SU-DHL-6 (cell line): ENCODE data around the gene ANKS1B.

Source experiments
- H2AFZ ChIP-seq: fragments of 200-600 bp; sonication (generic); 2 replicates; pipeline ENCODE4 v1.6.1; 2014; ENCODE audit warnings: low read depth, mild to moderate bottlenecking, moderate library complexity, mixed read lengths, antibody characterized with exemption, low read length; ENCODE audit not compliant: severe bottlenecking
- H3F3A ChIP-seq: fragments of 200-600 bp; shearing (Covaris generic); 2 replicates; pipeline ENCODE4 v1.6.0; 2016; ENCODE audit warnings: antibody characterized with exemption, mild to moderate bottlenecking; ENCODE audit not compliant: insufficient read depth
- H3K27ac ChIP-seq: fragments of 200-600 bp; sonication (generic); 2 replicates; pipeline ENCODE4 v1.5.1; 2016; ENCODE audit warnings: low read depth, mild to moderate bottlenecking, low read length, moderate library complexity, mixed read lengths
- H3K27me3 ChIP-seq: fragments of 200-600 bp; sonication (generic), shearing (Covaris generic); 2 replicates; pipeline ENCODE4 v1.6.0; 2014; ENCODE audit warnings: mild to moderate bottlenecking, low read length
- H3K36me3 ChIP-seq: fragments of 200-600 bp; sonication (generic); 2 replicates; pipeline ENCODE4 v1.6.1; 2014; ENCODE audit warnings: mild to moderate bottlenecking, low read length, mixed read lengths
- H3K4me2 ChIP-seq: fragments of 300-600, 200-600 bp; shearing (Covaris generic), sonication (generic); 2 replicates; pipeline ENCODE4 v1.6.0; 2014; ENCODE audit warnings: low read length, low read depth, mild to moderate bottlenecking; ENCODE audit not compliant: poor library complexity, severe bottlenecking
- H3K4me3 ChIP-seq: fragments of 200-600 bp; sonication (generic); 2 replicates; pipeline ENCODE4 v1.5.1; 2014; ENCODE audit warnings: antibody characterized with exemption, low read length, mild to moderate bottlenecking, mixed read lengths; ENCODE audit not compliant: insufficient read depth, poor library complexity, severe bottlenecking
- H3K79me2 ChIP-seq: fragments of 200-600 bp; sonication (generic); 2 replicates; pipeline ENCODE4 v1.6.1; 2014; ENCODE audit warnings: mild to moderate bottlenecking, low read length, moderate library complexity; ENCODE audit not compliant: insufficient read depth
- H3K9ac ChIP-seq: fragments of 200-600 bp; sonication (generic); 2 replicates; pipeline ENCODE4 v1.7.0; 2014; ENCODE audit warnings: mild to moderate bottlenecking, low read length
- H3K9me2 ChIP-seq: fragments of 200-600 bp; sonication (generic); replicated peaks from 2 replicates; pipeline ENCODE4 v1.6.1; 2014; ENCODE audit warnings: low read length; ENCODE audit not compliant: insufficient read depth
- H3K9me3 ChIP-seq: fragments of 200-600 bp; sonication (generic); 2 replicates; pipeline ENCODE4 v1.6.1; 2014; ENCODE audit warnings: low read length, mixed read lengths; ENCODE audit not compliant: insufficient read depth
- H4K20me1 ChIP-seq: fragments of 200-600 bp; sonication (generic); 2 replicates; pipeline ENCODE4 v1.6.1; 2014; ENCODE audit warnings: low read depth, mild to moderate bottlenecking, antibody characterized with exemption, low read length, moderate library complexity, mixed read lengths
- EZH2phosphoT487 ChIP-seq: fragments of 200-600 bp; sonication (generic), shearing (Covaris generic); conservative IDR thresholded peaks from 2 replicates; pipeline ENCODE4 v1.6.1; 2018; ENCODE audit warnings: mild to moderate bottlenecking, antibody characterized with exemption, low read length, moderate library complexity, mixed read lengths
- TF ChIP-seq, protein P1 (sequence below): fragments of 200-600 bp; sonication (generic); IDR thresholded peaks from one replicate; pipeline ENCODE4 v1.5.1; 2017; ENCODE audit warnings: antibody characterized with exemption, mild to moderate bottlenecking, low read length, moderate library complexity; ENCODE audit not compliant: insufficient read depth, poor library complexity, severe bottlenecking

Gene ANKS1B

DNA sequence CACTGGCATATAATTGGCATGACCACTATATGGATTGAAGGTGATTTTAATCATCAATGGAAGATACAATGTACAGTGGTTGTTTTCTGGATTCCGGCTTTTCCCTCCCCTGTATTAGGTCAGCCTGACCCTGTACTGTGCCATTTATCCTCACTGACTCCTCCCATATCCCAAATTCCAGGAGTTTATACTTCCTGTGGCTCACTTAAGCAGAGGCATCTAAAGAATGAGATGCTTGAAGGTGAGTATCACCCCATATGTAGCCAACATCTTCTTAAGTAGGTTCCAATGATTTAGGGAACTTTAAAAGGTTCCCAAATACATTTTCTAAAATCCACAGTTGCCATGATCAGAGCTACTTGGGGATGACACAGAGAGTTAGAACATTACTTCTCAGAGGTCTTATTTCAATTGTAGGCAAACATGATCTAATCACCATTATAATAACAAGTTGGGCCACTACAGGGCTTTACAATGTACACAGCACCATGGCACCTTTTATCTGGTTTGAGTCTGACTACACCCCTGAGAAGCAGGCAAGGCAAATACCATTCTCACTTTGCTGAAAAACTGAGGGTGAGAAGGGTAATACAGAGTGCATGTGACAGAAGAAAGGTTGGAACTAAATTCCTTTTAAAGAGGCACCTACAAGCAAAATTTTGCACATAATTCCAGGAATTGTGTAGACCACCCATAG is 549.5 kb downstream of the ANKS1B start:
- no peaks in the 10 kb centered on the region for H4K20me1 ChIP-seq
- no peak overlapping the region for H3K27ac ChIP-seq
- H2AFZ ChIP-seq = no peak overlapping the region
- H3K9me2 ChIP-seq = no peaks in the 10 kb centered on the region
- H3K9ac ChIP-seq = no peak overlapping the region
- no peaks in the 10 kb centered on the region for H3F3A ChIP-seq
- H3K4me2 ChIP-seq = no peak overlapping the region
- H3K79me2 ChIP-seq = no peaks in the 10 kb centered on the region
- TF ChIP-seq, protein P1, sequence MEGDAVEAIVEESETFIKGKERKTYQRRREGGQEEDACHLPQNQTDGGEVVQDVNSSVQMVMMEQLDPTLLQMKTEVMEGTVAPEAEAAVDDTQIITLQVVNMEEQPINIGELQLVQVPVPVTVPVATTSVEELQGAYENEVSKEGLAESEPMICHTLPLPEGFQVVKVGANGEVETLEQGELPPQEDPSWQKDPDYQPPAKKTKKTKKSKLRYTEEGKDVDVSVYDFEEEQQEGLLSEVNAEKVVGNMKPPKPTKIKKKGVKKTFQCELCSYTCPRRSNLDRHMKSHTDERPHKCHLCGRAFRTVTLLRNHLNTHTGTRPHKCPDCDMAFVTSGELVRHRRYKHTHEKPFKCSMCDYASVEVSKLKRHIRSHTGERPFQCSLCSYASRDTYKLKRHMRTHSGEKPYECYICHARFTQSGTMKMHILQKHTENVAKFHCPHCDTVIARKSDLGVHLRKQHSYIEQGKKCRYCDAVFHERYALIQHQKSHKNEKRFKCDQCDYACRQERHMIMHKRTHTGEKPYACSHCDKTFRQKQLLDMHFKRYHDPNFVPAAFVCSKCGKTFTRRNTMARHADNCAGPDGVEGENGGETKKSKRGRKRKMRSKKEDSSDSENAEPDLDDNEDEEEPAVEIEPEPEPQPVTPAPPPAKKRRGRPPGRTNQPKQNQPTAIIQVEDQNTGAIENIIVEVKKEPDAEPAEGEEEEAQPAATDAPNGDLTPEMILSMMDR = no peak
- TF ChIP-seq EZH2phosphoT487 = no peak
- no peak overlapping the region for H3K4me3 ChIP-seq
- no peaks in the 10 kb centered on the region for H3K36me3 ChIP-seq
- H3K9me3 ChIP-seq = no peaks in the 10 kb centered on the region
- H3K27me3 ChIP-seq = no peaks in the 10 kb centered on the region

DNA sequence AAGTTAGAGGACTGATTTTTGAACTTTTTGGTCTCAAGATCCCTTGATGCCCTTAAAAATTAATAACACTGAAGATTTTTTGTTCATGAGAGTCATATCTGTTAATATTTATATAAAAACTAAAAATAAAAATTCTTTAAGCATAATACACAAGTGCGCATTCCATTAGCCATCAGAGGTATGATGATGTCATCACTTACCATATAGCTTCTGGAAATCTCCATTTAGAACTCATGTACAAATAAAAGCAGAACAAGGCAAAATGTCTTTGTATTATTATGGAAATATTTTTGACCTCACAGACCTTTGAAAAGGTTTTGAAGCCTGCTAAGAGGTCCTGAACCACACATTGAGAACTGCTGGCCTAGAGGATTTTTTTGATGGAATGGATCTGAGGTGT is 551.6 kb downstream of the ANKS1B start:
- Histone ChIP-seq H3F3A (no peaks in the 10 kb centered on the region), H3K36me3 (no peaks in the 10 kb centered on the region), H3K9me3 (no peaks in the 10 kb centered on the region), H3K27ac (no peak overlapping the region), H4K20me1 (no peaks in the 10 kb centered on the region), H3K9me2 (no peaks in the 10 kb centered on the region), H3K4me3 (no peak overlapping the region), H2AFZ (no peak overlapping the region), H3K9ac (no peak overlapping the region), H3K79me2 (no peaks in the 10 kb centered on the region), H3K27me3 (no peaks in the 10 kb centered on the region), H3K4me2 (no peak overlapping the region)
- no peak for TF ChIP-seq EZH2phosphoT487
- TF ChIP-seq, protein P1 = no peak

DNA sequence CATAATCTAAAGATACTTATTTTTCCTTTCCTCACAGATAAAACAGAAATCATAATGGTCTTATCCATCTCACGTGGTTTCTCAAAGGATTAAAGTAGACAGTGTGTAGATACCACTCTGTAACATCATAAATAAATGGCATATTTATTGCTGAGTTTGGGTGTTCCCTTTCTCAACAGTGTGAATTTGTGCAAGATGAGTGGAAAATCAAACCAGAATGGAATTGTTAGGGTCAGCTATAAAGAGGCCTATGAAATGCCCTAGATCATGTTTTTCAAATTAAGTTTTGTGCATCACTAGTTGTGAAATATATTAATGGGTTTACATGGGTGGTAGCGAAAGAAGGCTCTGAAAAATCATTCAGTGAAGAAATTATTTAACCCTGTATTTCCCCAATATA is 553.5 kb downstream of the ANKS1B start:
- Histone ChIP-seq H3K79me2 (no peaks in the 10 kb centered on the region), H4K20me1 (no peaks in the 10 kb centered on the region), H3K9me3 (no peaks in the 10 kb centered on the region), H3K4me3 (no peak overlapping the region), H2AFZ (no peak overlapping the region), H3K4me2 (no peak overlapping the region), H3K27ac (no peak overlapping the region), H3F3A (no peaks in the 10 kb centered on the region), H3K9ac (no peak overlapping the region), H3K9me2 (no peaks in the 10 kb centered on the region), H3K27me3 (no peaks in the 10 kb centered on the region), H3K36me3 (no peaks in the 10 kb centered on the region)
- TF ChIP-seq, protein P1 = no peak
- no peak for TF ChIP-seq EZH2phosphoT487
